Suprapubic skin (tissue), 4 donors: ENCODE data around the gene LMTK2. TPM values are rescaled to one million over a fixed set of nuclear protein-coding genes. Genes with fewer than 3 reads are reported as not detected.

Source experiments
- DNase-seq, 2 donors: peaks; one replicate each; pipeline ENCODE4 v3.0.0-alpha.2; 2019; ENCODE audit warnings: low spot score in 2 of 2
- H3K27ac ChIP-seq: fragments of 200-600 bp; sonication (generic); one replicate; pipeline ENCODE4 v1.5.1; 2019
- H3K27me3 ChIP-seq: fragments of 200-600 bp; sonication (generic); one replicate; pipeline ENCODE4 v1.5.1; 2019
- H3K36me3 ChIP-seq: fragments of 200-600 bp; sonication (generic); one replicate; pipeline ENCODE4 v1.5.1; 2019
- H3K4me1 ChIP-seq: fragments of 200-600 bp; sonication (generic); one replicate; pipeline ENCODE4 v1.5.1; 2019
- H3K4me3 ChIP-seq: fragments of 200-600 bp; sonication (generic); one replicate; pipeline ENCODE4 v1.5.1; 2019; ENCODE audit warnings: mild to moderate bottlenecking
- H3K9me3 ChIP-seq: fragments of 200-600 bp; sonication (generic); one replicate; pipeline ENCODE4 v1.5.1; 2019
- EP300 ChIP-seq: sonication (generic); formaldehyde crosslinking; IDR thresholded peaks from one replicate; pipeline ENCODE4 v1.6.1; 2017; ENCODE audit warnings: antibody characterized with exemption
- POLR2A ChIP-seq, 2 donors: fragments of 450-650 bp; IDR thresholded peaks; one replicate each; pipeline ENCODE4 v1.6.1; 2017; ENCODE audit warnings: antibody characterized with exemption in 2 of 2, mild to moderate bottlenecking in 2 of 2, moderate library complexity in 2 of 2
- POLR2AphosphoS5 ChIP-seq, 3 donors: sonication (generic); formaldehyde crosslinking; IDR thresholded peaks; one replicate each; pipeline ENCODE4 v1.6.1; 2017; ENCODE audit warnings: antibody characterized with exemption in 3 of 3
- WGBS: methylation state at CpG from one replicate; pipeline ENCODE4 v1.1.5; 2018; 5-methylcytosine and 5-hydroxymethylcytosine counted together
- total RNA-seq, 4 donors: library from RNA; depleted of rRNA; stranded (reverse); fragments of >200 nt; gene quantifications; one replicate each; pipeline ENCODE4 v1.1.0, GENCODE V29; 2016
- TF ChIP-seq, protein P1 (sequence below), 2 donors: fragments of 200-600 bp in 1 of 2; fragments of 450-650 bp in 1 of 2; sonication (generic) in 1 of 2; IDR thresholded peaks; one replicate each; pipeline ENCODE4 v1.5.1; 2016 to 2019; ENCODE audit warnings: antibody characterized with exemption in 2 of 2, mild to moderate bottlenecking in 1 of 2, moderate library complexity in 1 of 2

Gene LMTK2
- total RNA-seq, 4 donors from 2014 or later = 34.0 to 45.1 (median 39.8) TPM

DNA sequence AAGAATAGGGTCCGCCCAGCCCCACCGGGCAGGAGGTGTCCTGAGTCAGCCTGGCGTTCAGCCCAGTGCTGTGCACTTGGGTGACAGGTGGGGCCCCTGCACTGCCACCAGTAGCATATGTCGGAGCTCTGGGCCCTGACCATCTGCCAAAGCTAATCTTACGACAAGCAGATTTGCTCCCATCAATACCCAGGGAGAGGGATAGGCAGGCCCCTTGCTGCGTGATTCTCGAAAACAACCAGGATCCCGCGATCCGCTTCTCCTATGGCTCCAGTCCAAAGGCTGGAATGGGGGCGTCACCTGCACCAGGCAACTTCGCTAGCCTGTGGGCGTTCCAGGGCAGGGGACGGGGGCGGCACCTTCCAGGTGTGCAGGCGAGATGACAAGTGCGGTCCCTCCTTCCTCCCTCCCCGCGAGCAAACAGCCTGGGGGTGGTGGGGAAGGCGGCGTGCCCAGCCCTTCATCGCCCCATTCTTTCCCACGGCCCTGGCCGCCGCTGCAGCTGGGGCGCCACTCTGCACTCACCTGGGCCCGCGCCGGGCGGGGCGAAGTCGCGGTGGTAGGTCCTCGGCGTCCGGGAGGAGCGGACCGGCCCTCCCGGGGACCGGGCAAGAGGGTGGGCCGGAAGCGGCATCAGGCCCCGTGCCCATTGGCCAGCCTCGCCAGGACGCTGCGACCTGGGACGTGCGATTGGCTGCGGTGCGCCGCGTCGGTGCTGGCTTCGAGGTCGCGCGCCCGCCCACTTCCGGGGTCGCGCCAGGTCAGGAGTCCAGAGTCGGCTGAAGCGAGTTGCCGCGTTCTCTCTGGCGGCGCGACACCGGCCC, 145.2 kb downstream of the LMTK2 start, which contains the start of gene TECPR1:
Gene TECPR1, minus strand, starts transcription at position 632 of the 824 bp plus-strand sequence. CDS start 6,086 bp downstream, outside the sequence.
- TF ChIP-seq POLR2AphosphoS5 (IDR thresholded peaks at IDR 0.05) = peak in 1 of 3 donors; percentile 60
- TF ChIP-seq, protein P1, sequence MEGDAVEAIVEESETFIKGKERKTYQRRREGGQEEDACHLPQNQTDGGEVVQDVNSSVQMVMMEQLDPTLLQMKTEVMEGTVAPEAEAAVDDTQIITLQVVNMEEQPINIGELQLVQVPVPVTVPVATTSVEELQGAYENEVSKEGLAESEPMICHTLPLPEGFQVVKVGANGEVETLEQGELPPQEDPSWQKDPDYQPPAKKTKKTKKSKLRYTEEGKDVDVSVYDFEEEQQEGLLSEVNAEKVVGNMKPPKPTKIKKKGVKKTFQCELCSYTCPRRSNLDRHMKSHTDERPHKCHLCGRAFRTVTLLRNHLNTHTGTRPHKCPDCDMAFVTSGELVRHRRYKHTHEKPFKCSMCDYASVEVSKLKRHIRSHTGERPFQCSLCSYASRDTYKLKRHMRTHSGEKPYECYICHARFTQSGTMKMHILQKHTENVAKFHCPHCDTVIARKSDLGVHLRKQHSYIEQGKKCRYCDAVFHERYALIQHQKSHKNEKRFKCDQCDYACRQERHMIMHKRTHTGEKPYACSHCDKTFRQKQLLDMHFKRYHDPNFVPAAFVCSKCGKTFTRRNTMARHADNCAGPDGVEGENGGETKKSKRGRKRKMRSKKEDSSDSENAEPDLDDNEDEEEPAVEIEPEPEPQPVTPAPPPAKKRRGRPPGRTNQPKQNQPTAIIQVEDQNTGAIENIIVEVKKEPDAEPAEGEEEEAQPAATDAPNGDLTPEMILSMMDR (IDR thresholded peaks at IDR 0.05) = no peak
- TF ChIP-seq POLR2A (IDR thresholded peaks at IDR 0.05) = no peak
- no peak for TF ChIP-seq EP300
- no peaks in the 10 kb centered on the region for H3K27me3 ChIP-seq
- H3K9me3 ChIP-seq = no peaks in the 10 kb centered on the region
- peak within 1 kb of the TSS; percentile 94 for H3K4me3 ChIP-seq
- peaks cover 28% of the 10 kb centered on the region for H3K4me1 ChIP-seq
- WGBS = 9% methylated on average over 3 of the region's 69 CpGs
- H3K27ac ChIP-seq = peak within 1 kb of the TSS; percentile 87
- DNase-seq = peak; percentile 96 to 97
- peaks cover 1% of the 10 kb centered on the region for H3K36me3 ChIP-seq

DNA sequence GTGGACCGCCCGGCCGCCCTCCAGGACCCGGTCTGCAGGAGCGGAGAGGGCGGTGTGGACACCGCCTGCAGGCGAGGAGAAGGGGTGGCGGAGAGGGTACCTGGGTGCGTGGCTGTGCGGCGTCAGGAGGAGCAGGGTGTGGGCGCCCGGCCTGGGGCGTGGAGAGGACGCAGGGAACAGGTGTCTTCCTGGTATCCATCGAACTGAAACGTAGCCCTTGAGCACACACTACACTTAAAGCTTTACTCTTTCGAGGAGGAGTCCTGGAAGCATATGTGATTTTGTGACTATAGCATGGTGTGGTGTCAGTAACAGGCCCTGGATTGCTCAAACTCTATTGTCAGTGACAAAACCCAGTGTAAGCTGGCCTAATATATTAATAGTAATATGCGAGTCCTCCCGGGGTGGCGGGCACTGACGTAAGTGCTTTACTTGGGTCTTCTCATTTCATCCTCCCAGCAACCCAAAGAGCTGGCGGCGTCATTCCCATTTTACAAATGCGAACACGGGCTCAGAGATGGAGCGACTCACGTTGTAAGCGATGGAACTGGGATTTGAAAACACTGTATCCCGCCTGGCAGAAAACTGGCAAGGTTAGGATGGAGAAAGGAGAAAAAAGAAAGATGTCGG, 145.9 kb downstream of the LMTK2 start:
- no peaks in the 10 kb centered on the region for H3K9me3 ChIP-seq
- WGBS = 39% methylated on average over 21 of the region's 32 CpGs
- H3K27ac ChIP-seq = peak overlapping the region; percentile 87
- H3K27me3 ChIP-seq = no peaks in the 10 kb centered on the region
- H3K36me3 ChIP-seq = peaks cover 6% of the 10 kb centered on the region
- H3K4me3 ChIP-seq = peak overlapping the region; percentile 94
- TF ChIP-seq EP300 = no peak
- TF ChIP-seq POLR2AphosphoS5 (IDR thresholded peaks at IDR 0.05) = no peak
- no peak for TF ChIP-seq POLR2A (IDR thresholded peaks at IDR 0.05)
- TF ChIP-seq, protein P1 (IDR thresholded peaks at IDR 0.05) = no peak
- peaks cover 28% of the 10 kb centered on the region for H3K4me1 ChIP-seq
- no peak for DNase-seq

- H3K4me1 ChIP-seq = peaks cover 28% of the 10 kb centered on the region
Measured at GRCh38 chr7:98254516-98254915, 147.9 kb downstream of the LMTK2 start.

GRCh38 chr7:98254951-98255610, 148.4 kb downstream of the LMTK2 start:
- Histone ChIP-seq H3K27ac (no peak overlapping the region), H3K36me3 (peaks cover 6% of the 10 kb centered on the region), H3K9me3 (no peaks in the 10 kb centered on the region), H3K4me3 (no peak overlapping the region), H3K4me1 (peaks cover 27% of the 10 kb centered on the region), H3K27me3 (no peaks in the 10 kb centered on the region)
- TF ChIP-seq POLR2AphosphoS5 (IDR thresholded peaks at IDR 0.05) = no peak
- TF ChIP-seq, protein P1 (IDR thresholded peaks at IDR 0.05) = no peak
- no peak for TF ChIP-seq POLR2A (IDR thresholded peaks at IDR 0.05)
- TF ChIP-seq EP300 = no peak
- DNase-seq = no peak
- WGBS = 87% methylated on average over 11 of the region's 11 CpGs

More at GRCh38 chr7:98254516-98254915, 147.9 kb downstream of the LMTK2 start:
- Histone ChIP-seq H3K36me3 (peaks cover 6% of the 10 kb centered on the region), H3K4me3 (no peak overlapping the region), H3K27me3 (no peaks in the 10 kb centered on the region), H3K27ac (no peak overlapping the region), H3K9me3 (no peaks in the 10 kb centered on the region)
- TF ChIP-seq POLR2AphosphoS5 (IDR thresholded peaks at IDR 0.05) (no peak), EP300 (no peak), POLR2A (IDR thresholded peaks at IDR 0.05) (no peak)
- TF ChIP-seq, protein P1 (IDR thresholded peaks at IDR 0.05) = no peak
- WGBS = 90% methylated on average over 4 of the region's 4 CpGs
- DNase-seq = no peak
